Tibial nerve (tissue), 3 donors: ENCODE results near the gene ROPN1L.

Experiments used
- POLR2A ChIP-seq, 2 donors: fragments of 450-650 bp; IDR thresholded peaks; one replicate each; pipeline ENCODE4 v1.6.1; 2017; ENCODE audit warnings: antibody characterized with exemption in 2 of 2, mild to moderate bottlenecking in 2 of 2, moderate library complexity in 2 of 2
- TF ChIP-seq, protein P1 (sequence below), 5 experiments: fragments of 200-600 bp in 3 of 5; fragments of 450-650 bp in 2 of 5; sonication (generic) in 3 of 5; IDR thresholded peaks; one replicate each; pipeline ENCODE4 v1.5.1; 2016 to 2019; ENCODE audit warnings: antibody characterized with exemption in 5 of 5, mild to moderate bottlenecking in 3 of 5, moderate library complexity in 2 of 5

DNA sequence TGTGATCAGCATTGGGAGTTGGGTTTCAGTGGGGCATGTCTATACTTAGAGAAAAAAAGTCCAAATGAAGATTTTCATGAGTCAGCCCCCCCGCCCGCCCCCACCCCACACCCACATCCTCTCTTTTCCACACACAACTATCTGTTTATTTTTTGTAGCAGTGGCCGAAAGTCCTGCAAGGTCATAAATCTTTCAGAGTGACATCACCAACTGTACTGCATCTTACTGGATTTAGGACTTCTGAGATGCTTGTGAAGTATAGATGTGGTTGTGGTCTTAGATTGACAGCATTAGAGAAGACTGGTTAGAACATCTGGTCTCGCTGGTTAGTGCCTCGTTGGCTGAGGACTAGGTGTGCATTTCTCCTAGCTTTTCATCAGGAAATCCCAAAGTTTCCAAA is 7.3 kb upstream of the ROPN1L start:
- TF ChIP-seq, protein P1, sequence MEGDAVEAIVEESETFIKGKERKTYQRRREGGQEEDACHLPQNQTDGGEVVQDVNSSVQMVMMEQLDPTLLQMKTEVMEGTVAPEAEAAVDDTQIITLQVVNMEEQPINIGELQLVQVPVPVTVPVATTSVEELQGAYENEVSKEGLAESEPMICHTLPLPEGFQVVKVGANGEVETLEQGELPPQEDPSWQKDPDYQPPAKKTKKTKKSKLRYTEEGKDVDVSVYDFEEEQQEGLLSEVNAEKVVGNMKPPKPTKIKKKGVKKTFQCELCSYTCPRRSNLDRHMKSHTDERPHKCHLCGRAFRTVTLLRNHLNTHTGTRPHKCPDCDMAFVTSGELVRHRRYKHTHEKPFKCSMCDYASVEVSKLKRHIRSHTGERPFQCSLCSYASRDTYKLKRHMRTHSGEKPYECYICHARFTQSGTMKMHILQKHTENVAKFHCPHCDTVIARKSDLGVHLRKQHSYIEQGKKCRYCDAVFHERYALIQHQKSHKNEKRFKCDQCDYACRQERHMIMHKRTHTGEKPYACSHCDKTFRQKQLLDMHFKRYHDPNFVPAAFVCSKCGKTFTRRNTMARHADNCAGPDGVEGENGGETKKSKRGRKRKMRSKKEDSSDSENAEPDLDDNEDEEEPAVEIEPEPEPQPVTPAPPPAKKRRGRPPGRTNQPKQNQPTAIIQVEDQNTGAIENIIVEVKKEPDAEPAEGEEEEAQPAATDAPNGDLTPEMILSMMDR (IDR thresholded peaks at IDR 0.05): no peak
- TF ChIP-seq POLR2A (IDR thresholded peaks at IDR 0.05): no peak
